H9 (cell line): Measurements from ENCODE around the gene STK32C. TPM values are rescaled to one million over a fixed set of nuclear protein-coding genes. Genes with fewer than 3 reads are reported as not detected.

Experiments used
- DNase-seq: peaks from one replicate; pipeline ENCODE4 v3.0.0-alpha.2; 2017
- H2AFZ ChIP-seq: one replicate; pipeline ENCODE4 v1.6.1; 2013; ENCODE audit warnings: mild to moderate bottlenecking, low read length, control low read depth, moderate library complexity
- H2AK5ac ChIP-seq: 2 replicates; pipeline ENCODE4 v1.6.1; 2013; ENCODE audit warnings: low read length, control low read depth, mixed read lengths; ENCODE audit not compliant: insufficient read length
- H2BK120ac ChIP-seq: one replicate; pipeline ENCODE4 v1.6.1; 2013; ENCODE audit warnings: low read depth, mild to moderate bottlenecking, low read length, control low read depth, inconsistent platforms; ENCODE audit not compliant: poor library complexity, severe bottlenecking
- H2BK12ac ChIP-seq: 2 replicates; pipeline ENCODE4 v1.6.1; 2013; ENCODE audit warnings: low read length, control low read depth, mixed read lengths, low read depth; ENCODE audit not compliant: insufficient read length
- H2BK15ac ChIP-seq: 2 replicates; pipeline ENCODE4 v1.6.1; 2013; ENCODE audit warnings: low read depth, low read length, control low read depth
- H2BK20ac ChIP-seq: one replicate; pipeline ENCODE4 v1.6.1; 2013; ENCODE audit warnings: low read depth, mild to moderate bottlenecking, low read length, control low read depth, inconsistent platforms; ENCODE audit not compliant: poor library complexity, severe bottlenecking
- H2BK5ac ChIP-seq: 2 replicates; pipeline ENCODE4 v1.6.1; 2013; ENCODE audit warnings: low read length, control low read depth, mixed read lengths; ENCODE audit not compliant: insufficient read length
- H3K14ac ChIP-seq: 2 replicates; pipeline ENCODE4 v1.6.1; 2013; ENCODE audit warnings: low read length, control low read depth; ENCODE audit not compliant: insufficient read depth
- H3K18ac ChIP-seq: 2 replicates; pipeline ENCODE4 v1.6.1; 2013; ENCODE audit warnings: low read depth, mild to moderate bottlenecking, mixed read lengths, low read length, control low read depth; ENCODE audit not compliant: insufficient read length
- H3K23ac ChIP-seq: 2 replicates; pipeline ENCODE4 v1.6.1; 2013; ENCODE audit warnings: low read length, control low read depth, mixed read lengths, low read depth; ENCODE audit not compliant: insufficient read length
- H3K23me2 ChIP-seq: 2 replicates; pipeline ENCODE4 v1.6.1; 2013; ENCODE audit warnings: low read depth, mild to moderate bottlenecking, mixed read lengths, low read length, control low read depth; ENCODE audit not compliant: insufficient read length, poor library complexity, severe bottlenecking
- H3K27ac ChIP-seq: 2 replicates; pipeline ENCODE4 v1.5.1; 2013; ENCODE audit warnings: low read length, control low read depth, mixed read lengths, low read depth; ENCODE audit not compliant: insufficient read length
- H3K27me3 ChIP-seq: 2 replicates; pipeline ENCODE4 v1.6.1; 2013; ENCODE audit warnings: low read length, control low read depth, inconsistent platforms; ENCODE audit not compliant: insufficient read depth
- H3K4ac ChIP-seq: 2 replicates; pipeline ENCODE4 v1.6.1; 2013; ENCODE audit warnings: low read depth, mild to moderate bottlenecking, control low read depth, inconsistent platforms, low read length, moderate library complexity
- H3K4me1 ChIP-seq: 2 replicates; pipeline ENCODE4 v1.6.1; 2013; ENCODE audit warnings: low read length, control low read depth, inconsistent platforms; ENCODE audit not compliant: insufficient read depth
- H3K4me2 ChIP-seq: 2 replicates; pipeline ENCODE4 v1.6.1; 2013; ENCODE audit warnings: low read length, control low read depth, mixed read lengths; ENCODE audit not compliant: insufficient read length, insufficient read depth
- H3K56ac ChIP-seq: 2 replicates; pipeline ENCODE4 v1.6.1; 2013; ENCODE audit warnings: low read depth, mild to moderate bottlenecking, mixed read lengths, low read length, control low read depth; ENCODE audit not compliant: insufficient read length
- H3K79me1 ChIP-seq: 2 replicates; pipeline ENCODE4 v1.6.1; 2013; ENCODE audit warnings: low read depth, mild to moderate bottlenecking, moderate library complexity, low read length, control low read depth, inconsistent platforms; ENCODE audit not compliant: insufficient read depth, poor library complexity, severe bottlenecking
- H3K79me2 ChIP-seq: 2 replicates; pipeline ENCODE4 v1.6.1; 2013; ENCODE audit warnings: low read length, control low read depth, inconsistent platforms; ENCODE audit not compliant: insufficient read depth
- H3K9ac ChIP-seq: 2 replicates; pipeline ENCODE4 v1.6.1; 2013; ENCODE audit warnings: low read length, control low read depth, mixed read lengths; ENCODE audit not compliant: insufficient read length; ENCODE audit errors: extremely low read depth
- H3K9me3 ChIP-seq: one replicate; pipeline ENCODE4 v1.6.1; 2013; ENCODE audit warnings: low read depth, low read length, inconsistent platforms; ENCODE audit not compliant: control insufficient read depth
- H3T11ph ChIP-seq: one replicate; pipeline ENCODE4 v1.6.1; 2013; ENCODE audit warnings: mild to moderate bottlenecking, low read length, control low read depth, inconsistent platforms
- H4K20me1 ChIP-seq: one replicate; pipeline ENCODE4 v1.6.1; 2013; ENCODE audit not compliant: control insufficient read depth, insufficient read length, insufficient read depth
- H4K5ac ChIP-seq: 2 replicates; pipeline ENCODE4 v1.6.1; 2013; ENCODE audit warnings: low read depth, mild to moderate bottlenecking, mixed read lengths, low read length, control low read depth; ENCODE audit not compliant: insufficient read length
- H4K8ac ChIP-seq: replicated peaks from 2 replicates; pipeline ENCODE4 v1.6.1; 2013; ENCODE audit warnings: low read length, control low read depth, mixed read lengths, low read depth; ENCODE audit not compliant: insufficient read length
- H4K91ac ChIP-seq: 2 replicates; pipeline ENCODE4 v1.6.1; 2013; ENCODE audit warnings: low read depth, mild to moderate bottlenecking, moderate library complexity, mixed read lengths, low read length, control low read depth; ENCODE audit not compliant: insufficient read length
- H3K27ac Mint-ChIP-seq, 3 experiments: 2 replicates in 2 of 3; 3 replicates in 1 of 3; pipeline ENCODE4 v1.8.0; 2020 to 2021; ENCODE audit warnings: mixed read lengths in 3 of 3, mild to moderate bottlenecking in 1 of 3, moderate library complexity in 1 of 3
- H3K27me3 Mint-ChIP-seq: 2 replicates; pipeline ENCODE4 v1.8.0; 2021; ENCODE audit warnings: low read depth, mild to moderate bottlenecking, moderate library complexity, mixed read lengths
- H3K36me3 Mint-ChIP-seq, 3 experiments: 2 replicates in 2 of 3; 3 replicates in 1 of 3; pipeline ENCODE4 v1.8.0; 2020 to 2021; ENCODE audit warnings: low read depth in 3 of 3, mixed read lengths in 3 of 3; ENCODE audit not compliant: insufficient read depth in 1 of 3
- H3K4me1 Mint-ChIP-seq, 2 experiments: 2 replicates each; pipeline ENCODE4 v1.8.0; 2020; ENCODE audit warnings: mixed read lengths in 2 of 2
- H3K4me3 Mint-ChIP-seq, 2 experiments: 2 replicates in 1 of 2; 3 replicates in 1 of 2; pipeline ENCODE4 v1.8.0; 2020 to 2021; ENCODE audit warnings: mild to moderate bottlenecking in 2 of 2, mixed read lengths in 2 of 2, moderate library complexity in 1 of 2
- H3K9me3 Mint-ChIP-seq, 2 experiments: 2 replicates in 1 of 2; 3 replicates in 1 of 2; pipeline ENCODE4 v1.8.0; 2020; ENCODE audit warnings: mild to moderate bottlenecking in 2 of 2, mixed read lengths in 2 of 2, moderate library complexity in 1 of 2
- CTCF ChIP-seq: fragments of 200-600 bp; sonication (generic); conservative IDR thresholded peaks from 3 replicates; pipeline ENCODE4 v1.8.0; 2021; ENCODE audit warnings: antibody characterized with exemption, mild to moderate bottlenecking
- WGBS: extraction: QIAGEN DNeasy Blood & Tissue Kit; methylation state at CpG from one replicate; pipeline ENCODE4 v1.1.7; 2013; ENCODE audit warnings: missing lambda C conversion rate, low lambda C conversion rate, mixed read lengths; ENCODE audit not compliant: insufficient read length; ENCODE audit errors: extremely low coverage; 5-methylcytosine and 5-hydroxymethylcytosine counted together
- total RNA-seq: library from RNA; stranded (reverse); gene quantifications from 2 replicates; pipeline ENCODE4 v1.2.1, GENCODE V29; 2021

STK32C gene
- total RNA-seq, 1 experiment from 2014 or later: 11.3 TPM

GRCh38 chr10:132277311-132277741, 30.4 kb downstream of the STK32C start:
- H4K5ac ChIP-seq: no peak overlapping the region
- no peaks in the 10 kb centered on the region for H3K27me3 ChIP-seq
- H4K8ac ChIP-seq: no peak overlapping the region
- H2AK5ac ChIP-seq: no peak overlapping the region
- Mint-ChIP-seq H3K27me3 (no peaks in the 10 kb centered on the region; the same call in 1 of the 2 replicates), H3K9me3 (peaks cover 0 to 3% of the 10 kb centered on the region in 2 experiments; a peak in 1 of 5 replicates), H3K4me1 (peaks cover under 1 to 6% of the 10 kb centered on the region in 2 experiments), H3K27ac (no peak overlapping the region), H3K36me3 (no peaks in the 10 kb centered on the region), H3K4me3 (no peak overlapping the region)
- no peak overlapping the region for H2BK120ac ChIP-seq
- no peaks in the 10 kb centered on the region for H3K4me1 ChIP-seq
- no peak for TF ChIP-seq CTCF
- H4K91ac ChIP-seq: no peak overlapping the region
- no peaks in the 10 kb centered on the region; the same call in 1 of the 2 replicates for H3K79me2 ChIP-seq
- H3K4me2 ChIP-seq: no peak overlapping the region
- H3K14ac ChIP-seq: no peak overlapping the region
- no peak overlapping the region for H3K18ac ChIP-seq
- no peak overlapping the region for H3K56ac ChIP-seq
- H2BK15ac ChIP-seq: no peak overlapping the region
- H3K9me3 ChIP-seq: no peaks in the 10 kb centered on the region
- H3K23me2 ChIP-seq: no peaks in the 10 kb centered on the region
- H2BK20ac ChIP-seq: no peak overlapping the region
- no peak overlapping the region for H3K9ac ChIP-seq
- H3K79me1 ChIP-seq: no peaks in the 10 kb centered on the region
- no peak overlapping the region for H3K27ac ChIP-seq
- no peak overlapping the region for H3K23ac ChIP-seq
- WGBS: no CpG with 5 or more reads among the region's 9 CpGs
- no peak for DNase-seq
- H2BK12ac ChIP-seq: no peak overlapping the region
- H3T11ph ChIP-seq: no peak overlapping the region
- H2BK5ac ChIP-seq: no peak overlapping the region
- H3K4ac ChIP-seq: no peak overlapping the region
- peaks cover under 1% of the 10 kb centered on the region for H4K20me1 ChIP-seq
- no peak overlapping the region for H2AFZ ChIP-seq
